ENCODE measurements around the gene EFNA5. TPM values are rescaled to one million over a fixed set of nuclear protein-coding genes. Genes with fewer than 3 reads are reported as not detected.

The EFNA5 gene
- total RNA-seq, 1 experiment from 2014 or later = 0.22 TPM

- H4K20me1 ChIP-seq (ENCODE audit: insufficient read depth) = no peaks in the 10 kb centered on the region
- no peaks in the 10 kb centered on the region for H3K79me2 ChIP-seq (ENCODE audit: insufficient read depth, low read length)
- no peak for TF ChIP-seq SP1 (IDR thresholded peaks at IDR 0.05; ENCODE audit: low read depth)
- no peak for TF ChIP-seq EZH2phosphoT487 (IDR thresholded peaks at IDR 0.05; ENCODE audit: borderline replicate concordance)
- no peak for TF ChIP-seq CTCF (IDR thresholded peaks at IDR 0.05 in 2 of 3, conservative IDR thresholded peaks at IDR 0.05 in 1 of 3; ENCODE audit: borderline replicate concordance in 1 of 3, insufficient read depth in 1 of 3, low read depth in 2 of 3, low read length in 2 of 3)
- no peak for TF ChIP-seq CBX3 (IDR thresholded peaks at IDR 0.05; ENCODE audit: low read depth)
- no peak for TF ChIP-seq CEBPB (IDR thresholded peaks at IDR 0.05; ENCODE audit: low read depth)
- no peak for TF ChIP-seq TCF7L2 (IDR thresholded peaks at IDR 0.05; ENCODE audit: borderline replicate concordance, extremely low read depth, insufficient read depth, insufficient read length)
- no peak for TF ChIP-seq ZBTB33 (IDR thresholded peaks at IDR 0.05; ENCODE audit: extremely low read depth, insufficient replicate concordance, low read length)
- TF ChIP-seq RAD21 (IDR thresholded peaks at IDR 0.05; ENCODE audit: low read depth) = no peak
- TF ChIP-seq ATF3 (IDR thresholded peaks at IDR 0.05) = no peak
- no peak for TF ChIP-seq EGR1 (IDR thresholded peaks at IDR 0.05; ENCODE audit: low read depth)
- TF ChIP-seq SIN3A (IDR thresholded peaks at IDR 0.05; ENCODE audit: low read depth) = no peak
- TF ChIP-seq YY1 (IDR thresholded peaks at IDR 0.05; ENCODE audit: extremely low read depth, insufficient replicate concordance, low read depth, low read length) = no peak
- TF ChIP-seq ELF1 (IDR thresholded peaks at IDR 0.05; ENCODE audit: borderline replicate concordance, low read depth) = no peak
- ChIA-PET RAD21 (ENCODE audit: low non-redundant PET in 1 of 2, low total read pairs in 2 of 2, uncharacterized antibody in 2 of 2, unreplicated experiment in 2 of 2) (no interaction called here), POLR2A (no interaction called here), CTCF (no interaction called here)
- H3K9me2 ChIP-seq (ENCODE audit: insufficient read depth) = no peaks in the 10 kb centered on the region
- DNase-seq (ENCODE audit: low read depth, low spot score) (no peak), ATAC-seq (no peak)
- H3K36me3 ChIP-seq (ENCODE audit: control insufficient read depth in 1 of 2, insufficient read depth in 2 of 2, low read length in 2 of 2) = no peaks in the 10 kb centered on the region
- no peak overlapping the region for H3K9ac ChIP-seq (ENCODE audit: low read length)
- no peak overlapping the region for H3K4me2 ChIP-seq (ENCODE audit: low read length)
- no peak overlapping the region for H3K27ac ChIP-seq (ENCODE audit: low read depth, low read length)
- no TSS peak for BruUV-seq (replicated peaks)
- no peaks in the 10 kb centered on the region for H3K27me3 ChIP-seq (ENCODE audit: insufficient read depth, low read length)
- no peaks in the 10 kb centered on the region for H3K4me1 ChIP-seq (ENCODE audit: control insufficient read depth in 1 of 2, insufficient read depth in 2 of 2, low read length in 2 of 2)
- H3K9me3 ChIP-seq (ENCODE audit: control insufficient read depth in 1 of 2, insufficient read depth in 1 of 2, low read depth in 1 of 2, low read length in 2 of 2) = no peaks in the 10 kb centered on the region
- no peak overlapping the region for H3K4me3 ChIP-seq (replicated peaks in 1 of 2; ENCODE audit: low read depth in 1 of 2, low read length in 2 of 2)
- intact Hi-C loops (cut with micrococcal nuclease) = no loop called here
- H2AFZ ChIP-seq (ENCODE audit: low read depth, low read length, poor library complexity, severe bottlenecking) = no peak overlapping the region
These were observed 146.6 kb downstream of the EFNA5 start for GRCh38 chr5:107524111-107524510.
